Sigmoid colon (tissue), 7 donors: ENCODE data around the gene ADCY4. TPM values are rescaled to one million over a fixed set of nuclear protein-coding genes. Genes with fewer than 3 reads are reported as not detected.
"Not testable (repeated sequence)": the region's sequence is repeated elsewhere in the genome, so short reads cannot be mapped to it uniquely, and the experiment has no call there.

Experiments
- DNase-seq: peaks from one replicate; pipeline ENCODE4 v3.0.0-alpha.2; 2019
- H3K27ac ChIP-seq, 4 donors: fragments of 200-600 bp; sonication (generic); one replicate each; pipeline ENCODE4 v1.5.1; 2016 to 2019; ENCODE audit warnings: mild to moderate bottlenecking in 1 of 4
- H3K27me3 ChIP-seq, 3 donors: fragments of 200-600 bp; sonication (generic); one replicate each; pipeline ENCODE4 v1.5.1; 2019; ENCODE audit warnings: mild to moderate bottlenecking in 1 of 3
- H3K36me3 ChIP-seq, 4 donors: fragments of 200-600 bp; sonication (generic); one replicate each; pipeline ENCODE4 v1.5.1; 2016 to 2019
- H3K4me1 ChIP-seq, 4 donors: fragments of 200-600 bp; sonication (generic); one replicate each; pipeline ENCODE4 v1.5.1; 2017 to 2019
- H3K4me3 ChIP-seq, 4 donors: fragments of 200-600 bp; sonication (generic); one replicate each; pipeline ENCODE4 v1.5.1; 2017 to 2019; ENCODE audit warnings: mild to moderate bottlenecking in 2 of 4, moderate library complexity in 1 of 4
- H3K9me3 ChIP-seq, 4 donors: fragments of 200-600 bp in 3 of 4; sonication (generic) in 3 of 4; one replicate each; pipeline versions ENCODE4 v1.5.1 to v1.6.1; 2013 to 2019
- CTCF ChIP-seq, 4 experiments: fragments of 450-650 bp in 3 of 4; fragments of 200-600 bp in 1 of 4; IDR thresholded peaks; one replicate each; pipeline ENCODE4 v1.5.1; 2016 to 2019; ENCODE audit warnings: antibody characterized with exemption in 4 of 4, mild to moderate bottlenecking in 3 of 4, moderate library complexity in 2 of 4
- EP300 ChIP-seq, 4 donors: sonication (generic); formaldehyde crosslinking; IDR thresholded peaks; one replicate each; pipeline ENCODE4 v1.6.1; 2017; ENCODE audit warnings: antibody characterized with exemption in 4 of 4
- POLR2A ChIP-seq, 2 donors: fragments of 450-650 bp; IDR thresholded peaks; one replicate each; pipeline ENCODE4 v1.6.1; 2016; ENCODE audit warnings: antibody characterized with exemption in 2 of 2, mild to moderate bottlenecking in 2 of 2, moderate library complexity in 2 of 2
- POLR2AphosphoS5 ChIP-seq, 4 donors: sonication (generic); formaldehyde crosslinking; IDR thresholded peaks; one replicate each; pipeline ENCODE4 v1.6.1; 2017; ENCODE audit warnings: antibody characterized with exemption in 4 of 4
- WGBS, 2 donors: extraction: QIAGEN DNeasy Blood & Tissue Kit; methylation state at CpG; one replicate each; pipeline ENCODE4 v1.1.7; 2013; 5-methylcytosine and 5-hydroxymethylcytosine counted together
- intact Hi-C: fragments of 100-400 bp; cut with DNase I; formaldehyde crosslinking; loops from one replicate; pipeline ENCODE4 v1.15.1; 2023
- polyA plus RNA-seq, 3 donors: library from polyadenylated mRNA; stranded (reverse); fragments of 200-250 nt; gene quantifications; one replicate each; pipeline ENCODE4 v1.2.3, GENCODE V29; 2013
- total RNA-seq, 4 donors: library from RNA; depleted of rRNA; stranded (reverse); fragments of >200 nt; gene quantifications; one replicate each; pipeline ENCODE4 v1.1.0, GENCODE V29; 2016
- donor health status: healthy with polysubstance abuse.
- donor health status: Bipolar disorder and iron deficiency.
- donor health status: healthy.

The ADCY4 gene
- total and polyA plus RNA-seq, 7 donors: 1.4 to 36.0 (median 12.1) TPM

- peaks cover 15 to 55% (median 27%) of the 10 kb centered on the region in 4 donors for H3K36me3 ChIP-seq
- intact Hi-C loops: no loop called here
- 82 to 86% methylated on average over 16 of the region's 16 CpGs for WGBS, 2 donors
These were observed 41.7 kb upstream of the ADCY4 start for GRCh38 chr14:24376448-24377070.

GRCh38 chr14:24372701-24373416 lies 38.0 kb upstream of the ADCY4 start:
- WGBS, 2 donors: 87 to 89% methylated on average over 12 of the region's 12 CpGs

More at GRCh38 chr14:24376448-24377070, 41.7 kb upstream of the ADCY4 start:
- no peak overlapping the region for H3K4me3 ChIP-seq
- no peaks in the 10 kb centered on the region for H3K27me3 ChIP-seq
- H3K4me1 ChIP-seq: peaks cover 0 to 25% (median 11%) of the 10 kb centered on the region in 4 donors
- TF ChIP-seq POLR2A (IDR thresholded peaks at IDR 0.05): no peak
- TF ChIP-seq EP300 (IDR thresholded peaks at IDR 0.05): no peak
- TF ChIP-seq CTCF (IDR thresholded peaks at IDR 0.05): no peak
- TF ChIP-seq POLR2AphosphoS5 (IDR thresholded peaks at IDR 0.05): no peak
- no peaks in the 10 kb centered on the region for H3K9me3 ChIP-seq
- H3K27ac ChIP-seq: no peak overlapping the region
- DNase-seq: no peak

GRCh38 chr14:24371605-24372004 lies 36.7 kb upstream of the ADCY4 start:
- DNase-seq, H3K9me3 ChIP-seq, H3K27me3 ChIP-seq, H3K4me3 ChIP-seq, intact Hi-C loops, H3K27ac ChIP-seq: not testable (repeated sequence)
- WGBS, 2 donors: 87 to 93% methylated on average over 3 of the region's 3 CpGs
- Histone ChIP-seq H3K4me1 (peaks cover 0 to 53% (median 27%) of the 10 kb centered on the region in 4 donors), H3K36me3 (peaks cover 15 to 69% (median 26%) of the 10 kb centered on the region in 4 donors)

More at GRCh38 chr14:24372701-24373416, 38.0 kb upstream of the ADCY4 start:
- H3K27me3 ChIP-seq: no peaks in the 10 kb centered on the region
- H3K9me3 ChIP-seq: no peaks in the 10 kb centered on the region
- peak overlapping the region in 1 of 4 donors; percentile 29 for H3K27ac ChIP-seq
- H3K4me1 ChIP-seq: peaks cover 0 to 54% (median 25%) of the 10 kb centered on the region in 4 donors
- no peak overlapping the region for H3K4me3 ChIP-seq
- intact Hi-C loops: no loop called here
- peaks cover 15 to 74% (median 27%) of the 10 kb centered on the region in 4 donors for H3K36me3 ChIP-seq
- no peak for TF ChIP-seq CTCF (IDR thresholded peaks at IDR 0.05)
- TF ChIP-seq POLR2A (IDR thresholded peaks at IDR 0.05): no peak
- no peak for DNase-seq

GRCh38 chr14:24370748-24371147 lies 35.9 kb upstream of the ADCY4 start:
- DNase-seq: no peak
- H3K27me3 ChIP-seq: no peaks in the 10 kb centered on the region
- peaks cover 0 to 53% (median 32%) of the 10 kb centered on the region in 4 donors for H3K4me1 ChIP-seq
- no peaks in the 10 kb centered on the region for H3K9me3 ChIP-seq
- peaks cover 15 to 61% (median 25%) of the 10 kb centered on the region in 4 donors for H3K36me3 ChIP-seq
- H3K4me3 ChIP-seq: no peak overlapping the region
- intact Hi-C loops: no loop called here
- peak overlapping the region in 2 of 4 donors; percentile 12 to 99 for H3K27ac ChIP-seq
- 75 to 87% methylated on average over 1 of the region's 1 CpG for WGBS, 2 donors
- TF ChIP-seq EP300 (IDR thresholded peaks at IDR 0.05): no peak
- TF ChIP-seq POLR2AphosphoS5 (IDR thresholded peaks at IDR 0.05): no peak
- TF ChIP-seq CTCF (IDR thresholded peaks at IDR 0.05): no peak

- H3K4me3 ChIP-seq: no peak overlapping the region
- peaks cover 0 to 60% (median 38%) of the 10 kb centered on the region in 4 donors for H3K4me1 ChIP-seq
- H3K9me3 ChIP-seq: no peaks in the 10 kb centered on the region
- intact Hi-C loops: loop anchor here (5.0 kb wide), 1 partner anchor 228 kb away; the partner anchor contains the start of gene EMC9
- 89% methylated on average over 32 of the region's 32 CpGs for WGBS, 2 donors
- H3K27me3 ChIP-seq: no peaks in the 10 kb centered on the region
- no peak for TF ChIP-seq EP300 (IDR thresholded peaks at IDR 0.05)
- TF ChIP-seq POLR2AphosphoS5 (IDR thresholded peaks at IDR 0.05): no peak
- TF ChIP-seq POLR2A (IDR thresholded peaks at IDR 0.05): no peak
- TF ChIP-seq CTCF (IDR thresholded peaks at IDR 0.05): no peak
- DNase-seq: no peak
- H3K36me3 ChIP-seq: peaks cover 15 to 54% (median 22%) of the 10 kb centered on the region in 4 donors
- H3K27ac ChIP-seq: peak overlapping the region; percentile 91 to 99 (median 98)
These were observed 35.2 kb upstream of the ADCY4 start for GRCh38 chr14:24369907-24370687.
